Stimulated activated memory B cell treated with anti-CD40 and anti-IgM and Interleukin-4, amounts not matched to agents 10 μg/mL and 1 μg/mL and 100 μg/mL, for 72 hours (primary cell): ENCODE measurements around the gene MYOCD.

Source experiments
- ATAC-seq: fragments of 150-1000 bp; cut with Tn5 transposase; 2 replicates; pipeline ENCODE4 v1.10.0; 2021
- H3K27ac Mint-ChIP-seq: one replicate; pipeline ENCODE4 v1.8.0; 2022; ENCODE audit warnings: mild to moderate bottlenecking, mixed read lengths
- H3K27me3 Mint-ChIP-seq: one replicate; pipeline ENCODE4 v1.8.0; 2022; ENCODE audit warnings: mixed read lengths
- H3K36me3 Mint-ChIP-seq: one replicate; pipeline ENCODE4 v1.8.0; 2022; ENCODE audit warnings: mixed read lengths
- H3K4me1 Mint-ChIP-seq: one replicate; pipeline ENCODE4 v1.8.0; 2022; ENCODE audit warnings: mixed read lengths
- H3K4me3 Mint-ChIP-seq: one replicate; pipeline ENCODE4 v1.8.0; 2022; ENCODE audit warnings: mild to moderate bottlenecking, moderate library complexity, mixed read lengths
- H3K9me3 Mint-ChIP-seq: one replicate; pipeline ENCODE4 v1.8.0; 2022; ENCODE audit warnings: mixed read lengths

The MYOCD gene

GRCh38 chr17:12665263-12666210 is at the start of gene MYOCD:
Gene MYOCD, plus strand, starts transcription at chr17:12665890. Its CDS starts 299 bp downstream, at chr17:12666189.
- H3K9me3 Mint-ChIP-seq: no peaks in the 10 kb centered on the region
- peak within 1 kb of the TSS; percentile 65 for H3K4me3 Mint-ChIP-seq
- no peak for ATAC-seq
- H3K4me1 Mint-ChIP-seq: peaks cover 8% of the 10 kb centered on the region
- peaks cover 68% of the 10 kb centered on the region for H3K27me3 Mint-ChIP-seq
- H3K27ac Mint-ChIP-seq: no peak within 1 kb of the TSS
- no peaks in the 10 kb centered on the region for H3K36me3 Mint-ChIP-seq

GRCh38 chr17:12616161-12616560 is 49.5 kb upstream of the MYOCD start:
- H3K9me3 Mint-ChIP-seq: no peaks in the 10 kb centered on the region
- no peaks in the 10 kb centered on the region for H3K36me3 Mint-ChIP-seq
- no peak overlapping the region for H3K4me3 Mint-ChIP-seq
- no peak overlapping the region for H3K27ac Mint-ChIP-seq
- no peak for ATAC-seq
- H3K27me3 Mint-ChIP-seq: peaks cover 9% of the 10 kb centered on the region
- no peaks in the 10 kb centered on the region for H3K4me1 Mint-ChIP-seq

GRCh38 chr17:12618557-12618956 is 47.1 kb upstream of the MYOCD start:
- Mint-ChIP-seq H3K4me1 (no peaks in the 10 kb centered on the region), H3K36me3 (no peaks in the 10 kb centered on the region), H3K27me3 (peaks cover 24% of the 10 kb centered on the region), H3K27ac (no peak overlapping the region), H3K4me3 (no peak overlapping the region), H3K9me3 (no peaks in the 10 kb centered on the region)
- ATAC-seq: no peak

GRCh38 chr17:12619459-12620199 is 46.1 kb upstream of the MYOCD start:
- Mint-ChIP-seq H3K4me1 (no peaks in the 10 kb centered on the region), H3K9me3 (no peaks in the 10 kb centered on the region), H3K4me3 (no peak overlapping the region), H3K27me3 (peaks cover 24% of the 10 kb centered on the region), H3K27ac (no peak overlapping the region), H3K36me3 (no peaks in the 10 kb centered on the region)
- ATAC-seq: no peak

GRCh38 chr17:12620200-12620720 is 45.4 kb upstream of the MYOCD start:
- no peaks in the 10 kb centered on the region for H3K4me1 Mint-ChIP-seq
- H3K36me3 Mint-ChIP-seq: no peaks in the 10 kb centered on the region
- H3K27me3 Mint-ChIP-seq: peaks cover 24% of the 10 kb centered on the region
- no peak overlapping the region for H3K27ac Mint-ChIP-seq
- ATAC-seq: no peak
- no peak overlapping the region for H3K4me3 Mint-ChIP-seq
- no peaks in the 10 kb centered on the region for H3K9me3 Mint-ChIP-seq

GRCh38 chr17:12622726-12623125 is 43.0 kb upstream of the MYOCD start:
- H3K9me3 Mint-ChIP-seq: no peaks in the 10 kb centered on the region
- no peak for ATAC-seq
- no peaks in the 10 kb centered on the region for H3K36me3 Mint-ChIP-seq
- H3K27me3 Mint-ChIP-seq: peaks cover 22% of the 10 kb centered on the region
- H3K27ac Mint-ChIP-seq: no peak overlapping the region
- H3K4me1 Mint-ChIP-seq: no peaks in the 10 kb centered on the region
- H3K4me3 Mint-ChIP-seq: no peak overlapping the region

- no peak overlapping the region for H3K27ac Mint-ChIP-seq
- no peaks in the 10 kb centered on the region for H3K9me3 Mint-ChIP-seq
- no peaks in the 10 kb centered on the region for H3K4me1 Mint-ChIP-seq
- H3K36me3 Mint-ChIP-seq: no peaks in the 10 kb centered on the region
- peaks cover 16% of the 10 kb centered on the region for H3K27me3 Mint-ChIP-seq
- H3K4me3 Mint-ChIP-seq: no peak overlapping the region
- no peak for ATAC-seq
Measured at GRCh38 chr17:12623220-12623848, 42.4 kb upstream of the MYOCD start.

- ATAC-seq: no peak
- H3K4me1 Mint-ChIP-seq: no peaks in the 10 kb centered on the region
- H3K9me3 Mint-ChIP-seq: no peaks in the 10 kb centered on the region
- no peak overlapping the region for H3K4me3 Mint-ChIP-seq
- no peaks in the 10 kb centered on the region for H3K36me3 Mint-ChIP-seq
- H3K27ac Mint-ChIP-seq: no peak overlapping the region
- H3K27me3 Mint-ChIP-seq: peaks cover 15% of the 10 kb centered on the region
Measured at GRCh38 chr17:12624211-12624610, 41.5 kb upstream of the MYOCD start.

GRCh38 chr17:12625092-12625491 is 40.6 kb upstream of the MYOCD start:
- no peak for ATAC-seq
- peaks cover 15% of the 10 kb centered on the region for H3K27me3 Mint-ChIP-seq
- no peaks in the 10 kb centered on the region for H3K36me3 Mint-ChIP-seq
- H3K4me3 Mint-ChIP-seq: no peak overlapping the region
- H3K4me1 Mint-ChIP-seq: no peaks in the 10 kb centered on the region
- H3K27ac Mint-ChIP-seq: no peak overlapping the region
- no peaks in the 10 kb centered on the region for H3K9me3 Mint-ChIP-seq

- Mint-ChIP-seq H3K27ac (no peak overlapping the region), H3K27me3 (peaks cover 10% of the 10 kb centered on the region), H3K9me3 (no peaks in the 10 kb centered on the region), H3K4me3 (no peak overlapping the region), H3K4me1 (no peaks in the 10 kb centered on the region), H3K36me3 (no peaks in the 10 kb centered on the region)
- no peak for ATAC-seq
Measured at GRCh38 chr17:12627177-12627629, 38.5 kb upstream of the MYOCD start.

GRCh38 chr17:12627781-12628451 is 37.8 kb upstream of the MYOCD start:
- H3K4me1 Mint-ChIP-seq: no peaks in the 10 kb centered on the region
- no peaks in the 10 kb centered on the region for H3K9me3 Mint-ChIP-seq
- peaks cover 3% of the 10 kb centered on the region for H3K27me3 Mint-ChIP-seq
- ATAC-seq: no peak
- H3K4me3 Mint-ChIP-seq: no peak overlapping the region
- H3K36me3 Mint-ChIP-seq: no peaks in the 10 kb centered on the region
- no peak overlapping the region for H3K27ac Mint-ChIP-seq

- Mint-ChIP-seq H3K27me3 (peaks cover 16% of the 10 kb centered on the region), H3K27ac (no peak overlapping the region), H3K4me3 (no peak overlapping the region), H3K4me1 (no peaks in the 10 kb centered on the region), H3K9me3 (peaks cover 2% of the 10 kb centered on the region), H3K36me3 (no peaks in the 10 kb centered on the region)
- no peak for ATAC-seq
Measured at GRCh38 chr17:12631076-12631475, 34.6 kb upstream of the MYOCD start.

- ATAC-seq: no peak
- no peak overlapping the region for H3K27ac Mint-ChIP-seq
- H3K36me3 Mint-ChIP-seq: no peaks in the 10 kb centered on the region
- peaks cover 32% of the 10 kb centered on the region for H3K27me3 Mint-ChIP-seq
- no peaks in the 10 kb centered on the region for H3K4me1 Mint-ChIP-seq
- H3K9me3 Mint-ChIP-seq: peaks cover 2% of the 10 kb centered on the region
- no peak overlapping the region for H3K4me3 Mint-ChIP-seq
Measured at GRCh38 chr17:12632785-12633184, 32.9 kb upstream of the MYOCD start.

GRCh38 chr17:12634789-12635414 is 30.8 kb upstream of the MYOCD start:
- no peaks in the 10 kb centered on the region for H3K36me3 Mint-ChIP-seq
- H3K27me3 Mint-ChIP-seq: peaks cover 32% of the 10 kb centered on the region
- H3K4me3 Mint-ChIP-seq: no peak overlapping the region
- H3K4me1 Mint-ChIP-seq: no peaks in the 10 kb centered on the region
- no peak for ATAC-seq
- H3K27ac Mint-ChIP-seq: no peak overlapping the region
- peaks cover 2% of the 10 kb centered on the region for H3K9me3 Mint-ChIP-seq
